Smooth muscle cell (in vitro differentiated cells): Measurements from ENCODE around the gene SLC25A25. TPM values are rescaled to one million over a fixed set of nuclear protein-coding genes. Genes with fewer than 3 reads are reported as not detected.
A peak's percentile ranks its signal among the peaks of the same experiment; 100 is the strongest.

ENCODE experiments used
- DNase-seq: peaks from one replicate; lab custom pipeline; 2025; ENCODE audit not compliant: unreplicated experiment; lab: John Stamatoyannopoulos, UW
- H2AFZ ChIP-seq: fragments of 200-600 bp; sonication (generic); 2 replicates; pipeline ENCODE4 v1.6.0; 2016; ENCODE audit warnings: antibody characterized with exemption, low read depth, mild to moderate bottlenecking
- H3F3A ChIP-seq: fragments of 200-600 bp; sonication (generic); 2 replicates; pipeline ENCODE4 v1.6.0; 2017; ENCODE audit warnings: antibody characterized with exemption, low read depth
- H3K27ac ChIP-seq: fragments of 200-600 bp; sonication (generic); 2 replicates; pipeline ENCODE4 v1.5.1; 2016; ENCODE audit warnings: low read depth, mild to moderate bottlenecking
- H3K27me3 ChIP-seq: fragments of 200-600 bp; sonication (generic); 2 replicates; pipeline ENCODE4 v1.6.1; 2016; ENCODE audit warnings: low read depth, mild to moderate bottlenecking
- H3K36me3 ChIP-seq: fragments of 200-600 bp; sonication (generic); 2 replicates; pipeline ENCODE4 v1.5.1; 2016; ENCODE audit warnings: low read depth
- H3K4me1 ChIP-seq: fragments of 200-600 bp; sonication (generic); 2 replicates; pipeline ENCODE4 v1.5.1; 2016; ENCODE audit warnings: low read depth
- H3K4me2 ChIP-seq: fragments of 200-600 bp; sonication (generic); 2 replicates; pipeline ENCODE4 v1.6.0; 2016; ENCODE audit warnings: mild to moderate bottlenecking
- H3K4me3 ChIP-seq: fragments of 200-600 bp; sonication (generic); 2 replicates; pipeline ENCODE4 v1.5.1; 2016; ENCODE audit warnings: mild to moderate bottlenecking
- H3K79me2 ChIP-seq: fragments of 200-600 bp; sonication (generic); 2 replicates; pipeline ENCODE4 v1.6.0; 2016; ENCODE audit warnings: low read depth, mild to moderate bottlenecking
- H3K9ac ChIP-seq: fragments of 200-600 bp; sonication (generic); 2 replicates; pipeline ENCODE4 v1.6.0; 2016; ENCODE audit warnings: low read depth
- H3K9me3 ChIP-seq: fragments of 200-600 bp; sonication (generic); replicated peaks from 2 replicates; pipeline ENCODE4 v1.5.1; 2016; ENCODE audit warnings: low read depth
- H4K20me1 ChIP-seq: fragments of 200-600 bp; sonication (generic); 2 replicates; pipeline ENCODE4 v1.6.0; 2016; ENCODE audit warnings: low read depth
- CTCF ChIP-seq: fragments of 200-600 bp; sonication (generic); IDR thresholded peaks from 2 replicates; pipeline ENCODE4 v1.5.1; 2017; ENCODE audit warnings: borderline replicate concordance, mild to moderate bottlenecking, antibody characterized with exemption; ENCODE audit not compliant: insufficient read depth, poor library complexity, severe bottlenecking
- WGBS: methylation state at CpG from one replicate; pipeline ENCODE4 v1.1.7; 2016; ENCODE audit warnings: low lambda C conversion rate; 5-methylcytosine and 5-hydroxymethylcytosine counted together
- polyA plus RNA-seq: library from polyadenylated mRNA; unstranded; fragments of >200 nt; fragmentation: Nextera tagmentation; extraction: Ambion mirVana; gene quantifications from 2 replicates; pipeline ENCODE4 v1.2.1, GENCODE V29; 2016
- total RNA-seq: library from RNA; depleted of rRNA; stranded (reverse); fragments of >200 nt; gene quantifications from 2 replicates; pipeline ENCODE4 v1.2.3, GENCODE V29; 2014

SLC25A25 gene
- total and polyA plus RNA-seq, 2 experiments from 2014 or later: 15.7 to 20.5 TPM

GRCh38 chr9:128099932-128100491, 32.0 kb downstream of the SLC25A25 start:
- Histone ChIP-seq H2AFZ (no peak overlapping the region), H3K27me3 (no peaks in the 10 kb centered on the region), H3K79me2 (peaks cover 42% of the 10 kb centered on the region), H4K20me1 (peaks cover 15% of the 10 kb centered on the region), H3K4me3 (peak overlapping the region; percentile 53), H3F3A (peaks cover 18% of the 10 kb centered on the region), H3K27ac (peak overlapping the region; percentile 99), H3K36me3 (no peaks in the 10 kb centered on the region), H3K9me3 (no peaks in the 10 kb centered on the region), H3K4me2 (peak overlapping the region; percentile 87), H3K4me1 (peaks cover 20% of the 10 kb centered on the region), H3K9ac (peak overlapping the region; percentile 95)
- WGBS: 83% methylated on average over 16 of the region's 16 CpGs
- TF ChIP-seq CTCF: no peak
- DNase-seq: no peak

GRCh38 chr9:128100581-128100980, 32.5 kb downstream of the SLC25A25 start:
- Histone ChIP-seq H3K36me3 (no peaks in the 10 kb centered on the region), H3F3A (peaks cover 13% of the 10 kb centered on the region), H3K4me1 (peaks cover 20% of the 10 kb centered on the region), H3K4me2 (no peak overlapping the region), H3K27me3 (no peaks in the 10 kb centered on the region), H3K79me2 (peaks cover 36% of the 10 kb centered on the region), H2AFZ (no peak overlapping the region), H3K9ac (peak overlapping the region; percentile 1), H3K27ac (no peak overlapping the region), H3K4me3 (no peak overlapping the region), H3K9me3 (no peaks in the 10 kb centered on the region), H4K20me1 (peaks cover 15% of the 10 kb centered on the region)
- no peak for TF ChIP-seq CTCF
- DNase-seq: no peak
- 95% methylated on average over 10 of the region's 10 CpGs for WGBS

- H3K27ac ChIP-seq: no peak overlapping the region
- no peak overlapping the region for H2AFZ ChIP-seq
- WGBS: 93% methylated on average over 12 of the region's 12 CpGs
- H3K4me1 ChIP-seq: peaks cover 20% of the 10 kb centered on the region
- DNase-seq: no peak
- no peak for TF ChIP-seq CTCF
- no peak overlapping the region for H3K4me3 ChIP-seq
- no peak overlapping the region for H3K4me2 ChIP-seq
- no peaks in the 10 kb centered on the region for H3K27me3 ChIP-seq
- no peaks in the 10 kb centered on the region for H3K9me3 ChIP-seq
- peaks cover 12% of the 10 kb centered on the region for H3F3A ChIP-seq
- H4K20me1 ChIP-seq: peaks cover 15% of the 10 kb centered on the region
- H3K9ac ChIP-seq: no peak overlapping the region
- no peaks in the 10 kb centered on the region for H3K36me3 ChIP-seq
- peaks cover 30% of the 10 kb centered on the region for H3K79me2 ChIP-seq
Observed at GRCh38 chr9:128101231-128101661, 33.2 kb downstream of the SLC25A25 start.

- Histone ChIP-seq H3K27me3 (no peaks in the 10 kb centered on the region), H2AFZ (no peak overlapping the region), H3K9ac (no peak overlapping the region), H3F3A (peaks cover 12% of the 10 kb centered on the region), H3K36me3 (no peaks in the 10 kb centered on the region), H3K27ac (no peak overlapping the region), H3K4me3 (no peak overlapping the region), H3K9me3 (no peaks in the 10 kb centered on the region), H3K4me2 (no peak overlapping the region), H3K4me1 (peaks cover 20% of the 10 kb centered on the region), H4K20me1 (peaks cover 15% of the 10 kb centered on the region), H3K79me2 (peaks cover 25% of the 10 kb centered on the region)
- no peak for DNase-seq
- TF ChIP-seq CTCF: no peak
- 97% methylated on average over 18 of the region's 20 CpGs for WGBS
Observed at GRCh38 chr9:128101690-128102089, 33.7 kb downstream of the SLC25A25 start.
